ENCODE data around the gene VMO1.

- no peak for TF ChIP-seq CTCF (IDR thresholded peaks at IDR 0.05)
- TF ChIP-seq POLR2A (IDR thresholded peaks at IDR 0.05) = no peak
Observed at GRCh38 chr17:4750606-4751005, 35.6 kb downstream of the VMO1 start.
